MCF 10A (cell line): Measurements from ENCODE around the gene FEZ2. TPM values are rescaled to one million over a fixed set of nuclear protein-coding genes. Genes with fewer than 3 reads are reported as not detected.

Source experiments
- BruUV-seq: library from RNA; stranded (reverse); fragments of 400-500 nt; replicated peaks from 2 replicates; lab custom pipeline; 2021; lab: Mats Ljungman, UMichigan
- CTCF ChIA-PET: fragments of 300-600 bp; sonication (Branson Sonifier 250); formaldehyde crosslinking; extraction: SDS; loops from one replicate; lab custom pipeline; 2021; ENCODE audit warnings: antibody characterized with exemption, inconsistent platforms; lab: Yijun Ruan, JAX
- POLR2A ChIA-PET: fragments of 300-600, 350-650 bp; sonication (Branson Sonifier 250); formaldehyde crosslinking; extraction: SDS; loops from one replicate; lab custom pipeline; 2020; ENCODE audit warnings: antibody characterized with exemption, inconsistent platforms; lab: Yijun Ruan, JAX
- DNase-seq: peaks from one replicate; pipeline ENCODE4 v3.0.0-alpha.2; 2018; ENCODE audit not compliant: unreplicated experiment
- H3K27ac Mint-ChIP-seq: one replicate; pipeline ENCODE4 v1.8.0; 2022; ENCODE audit warnings: mild to moderate bottlenecking, low read depth, mixed read lengths; ENCODE audit not compliant: unreplicated experiment
- H3K27me3 Mint-ChIP-seq: one replicate; pipeline ENCODE4 v1.8.0; 2022; ENCODE audit warnings: mixed read lengths; ENCODE audit not compliant: insufficient read depth, unreplicated experiment
- H3K36me3 Mint-ChIP-seq: one replicate; pipeline ENCODE4 v1.8.0; 2022; ENCODE audit warnings: mild to moderate bottlenecking, moderate library complexity, mixed read lengths; ENCODE audit not compliant: insufficient read depth, unreplicated experiment
- H3K4me1 Mint-ChIP-seq: one replicate; pipeline ENCODE4 v1.8.0; 2022; ENCODE audit warnings: mixed read lengths; ENCODE audit not compliant: insufficient read depth, unreplicated experiment
- H3K4me3 Mint-ChIP-seq: one replicate; pipeline ENCODE4 v1.8.0; 2022; ENCODE audit warnings: mild to moderate bottlenecking, moderate library complexity, mixed read lengths; ENCODE audit not compliant: unreplicated experiment
- H3K9me3 Mint-ChIP-seq: one replicate; pipeline ENCODE4 v1.8.0; 2022; ENCODE audit warnings: mixed read lengths; ENCODE audit not compliant: unreplicated experiment
- CTCF ChIP-seq: fragments of 200-600 bp; IDR thresholded peaks from one replicate; pipeline ENCODE4 v1.8.0; 2022; ENCODE audit warnings: antibody characterized with exemption, mild to moderate bottlenecking; ENCODE audit not compliant: unreplicated experiment
- intact Hi-C: fragments of 100-400 bp; cut with micrococcal nuclease; formaldehyde crosslinking; loops from 2 replicates; pipeline ENCODE4 v1.14.1; 2022
- total RNA-seq: library from RNA; stranded (reverse); gene quantifications from 2 replicates; pipeline ENCODE4 v1.2.3, GENCODE V29; 2022

The FEZ2 gene
- total RNA-seq, 1 experiment from 2014 or later: 31.9 TPM

- BruUV-seq: no TSS peak
- no peak for DNase-seq
- peaks cover 45% of the 10 kb centered on the region for H3K4me1 Mint-ChIP-seq
- no peak for TF ChIP-seq CTCF
- H3K36me3 Mint-ChIP-seq: peaks cover 35% of the 10 kb centered on the region
- POLR2A ChIA-PET: interaction anchor here (0.6 to 2.7 kb wide), 24 partner anchors 8 to 1486 kb away, joined by 3 to 12 read pairs (median 4); partner anchors contain the start of genes CRIM1 and FEZ2
- peaks cover 5% of the 10 kb centered on the region for H3K9me3 Mint-ChIP-seq
- CTCF ChIA-PET: interaction anchor here (0.6 to 2.9 kb wide), 9 partner anchors 10 to 222 kb away, joined by 3 to 12 read pairs (median 4); no protein-coding TSS in a partner anchor
- H3K27me3 Mint-ChIP-seq: no peaks in the 10 kb centered on the region
- H3K27ac Mint-ChIP-seq: peak overlapping the region; percentile 98
- intact Hi-C loops: no loop called here
- peak overlapping the region; percentile 39 for H3K4me3 Mint-ChIP-seq
Measured at GRCh38 chr2:36562240-36562639, 35.7 kb downstream of the FEZ2 start.

GRCh38 chr2:36561237-36561944 is 36.6 kb downstream of the FEZ2 start:
- no peak for TF ChIP-seq CTCF
- DNase-seq: peak; percentile 83
- intact Hi-C loops: no loop called here
- Mint-ChIP-seq H3K27me3 (no peaks in the 10 kb centered on the region), H3K27ac (peak overlapping the region; percentile 98), H3K4me3 (peak overlapping the region; percentile 46), H3K36me3 (peaks cover 35% of the 10 kb centered on the region), H3K9me3 (peaks cover 5% of the 10 kb centered on the region), H3K4me1 (peaks cover 45% of the 10 kb centered on the region)
- POLR2A ChIA-PET: interaction anchor here (0.6 to 2.7 kb wide), 9 partner anchors 12 to 206 kb away, joined by 3 to 12 read pairs (median 4); partner anchors contain the start of genes CRIM1 and FEZ2
- CTCF ChIA-PET: interaction anchor here (0.6 to 2.9 kb wide), 7 partner anchors 8 to 351 kb away, joined by 3 to 12 read pairs (median 3); no protein-coding TSS in a partner anchor
- BruUV-seq: TSS peak; percentile 29

GRCh38 chr2:36560726-36561125 is 37.2 kb downstream of the FEZ2 start:
- ChIA-PET CTCF (interaction anchor here (0.6 to 0.9 kb wide), 4 partner anchors 9 to 217 kb away, joined by 3 to 4 read pairs (median 3); partner anchors contain the start of gene FEZ2), POLR2A (interaction anchor here (0.6 to 1.0 kb wide), 3 partner anchors 60 to 192 kb away, joined by 3 read pairs; no protein-coding TSS in a partner anchor)
- no TSS peak for BruUV-seq
- no peak overlapping the region for H3K4me3 Mint-ChIP-seq
- H3K27me3 Mint-ChIP-seq: no peaks in the 10 kb centered on the region
- intact Hi-C loops: no loop called here
- peaks cover 41% of the 10 kb centered on the region for H3K36me3 Mint-ChIP-seq
- H3K27ac Mint-ChIP-seq: peak overlapping the region; percentile 98
- DNase-seq: no peak
- peaks cover 45% of the 10 kb centered on the region for H3K4me1 Mint-ChIP-seq
- H3K9me3 Mint-ChIP-seq: peaks cover 5% of the 10 kb centered on the region
- TF ChIP-seq CTCF: no peak
